Neural cell (in vitro differentiated cells): ENCODE measurements around the gene INO80D. TPM values are rescaled to one million over a fixed set of nuclear protein-coding genes. Genes with fewer than 3 reads are reported as not detected.

Experiments
- H2AFZ ChIP-seq: fragments of 200-600, 300-800 bp; sonication (generic), shearing (Covaris generic); 2 replicates; pipeline ENCODE4 v1.6.0; 2014; ENCODE audit warnings: low read depth, mild to moderate bottlenecking, antibody characterized with exemption, low read length, moderate library complexity
- H3F3A ChIP-seq: fragments of 200-600 bp; shearing (Covaris generic); 2 replicates; pipeline ENCODE4 v1.6.1; 2016; ENCODE audit warnings: mild to moderate bottlenecking, moderate library complexity, mixed read lengths, antibody characterized with exemption, low read length; ENCODE audit not compliant: insufficient read depth, poor library complexity, severe bottlenecking
- H3K27ac ChIP-seq: fragments of 200-600, 300-800 bp; sonication (generic), shearing (Covaris generic); 2 replicates; pipeline ENCODE4 v1.5.1; 2014; ENCODE audit warnings: mild to moderate bottlenecking, low read length, moderate library complexity
- H3K27me3 ChIP-seq: fragments of 300-800, 200-600 bp; sonication (generic), shearing (Covaris generic); 2 replicates; pipeline ENCODE4 v1.6.0; 2014; ENCODE audit warnings: mild to moderate bottlenecking, low read depth, low read length, moderate library complexity; ENCODE audit not compliant: insufficient read depth
- H3K36me3 ChIP-seq: fragments of 300-800, 200-600 bp; sonication (generic), shearing (Covaris generic); 2 replicates; pipeline ENCODE4 v1.5.1; 2014; ENCODE audit warnings: mild to moderate bottlenecking, antibody characterized with exemption, low read length, moderate library complexity; ENCODE audit not compliant: insufficient read depth
- H3K4me2 ChIP-seq: fragments of 300-800, 200-600 bp; sonication (generic), shearing (Covaris generic); 2 replicates; pipeline ENCODE4 v1.6.0; 2014; ENCODE audit warnings: mild to moderate bottlenecking, low read length
- H3K4me3 ChIP-seq: fragments of 300-800, 200-600 bp; sonication (generic), shearing (Covaris generic); 2 replicates; pipeline ENCODE4 v1.5.1; 2014; ENCODE audit warnings: mild to moderate bottlenecking, low read length, moderate library complexity
- H3K79me2 ChIP-seq: fragments of 200-600 bp; shearing (Covaris generic); replicated peaks from 2 replicates; pipeline ENCODE4 v1.6.0; 2014; ENCODE audit warnings: mild to moderate bottlenecking, low read length, moderate library complexity; ENCODE audit not compliant: insufficient read depth
- H3K9ac ChIP-seq: fragments of 300-800, 200-600 bp; sonication (generic), shearing (Covaris generic); 2 replicates; pipeline ENCODE4 v1.6.1; 2016; ENCODE audit warnings: mild to moderate bottlenecking, low read length, mixed read lengths
- H3K9me2 ChIP-seq: fragments of 200-600 bp; shearing (Covaris generic); 2 replicates; pipeline ENCODE4 v1.6.1; 2016; ENCODE audit warnings: mild to moderate bottlenecking, low read length, mixed read lengths; ENCODE audit not compliant: insufficient read depth
- H3K9me3 ChIP-seq: fragments of 200-600, 300-800 bp; sonication (generic), shearing (Covaris generic); 2 replicates; pipeline ENCODE4 v1.6.1; 2016; ENCODE audit warnings: mild to moderate bottlenecking, mixed run types, low read length, moderate library complexity, mixed read lengths
- H4K20me1 ChIP-seq: fragments of 200-600 bp; shearing (Covaris generic); 2 replicates; pipeline ENCODE4 v1.6.1; 2016; ENCODE audit warnings: mild to moderate bottlenecking, mixed run types; ENCODE audit not compliant: insufficient read depth
- EP300 ChIP-seq: fragments of 450-650 bp; conservative IDR thresholded peaks from 2 replicates; pipeline ENCODE4 v1.6.1; 2014; ENCODE audit warnings: antibody characterized with exemption, mild to moderate bottlenecking, moderate library complexity; ENCODE audit not compliant: poor library complexity, severe bottlenecking
- EZH2 ChIP-seq: fragments of 200-600, 300-800 bp; shearing (Covaris generic), sonication (generic); IDR thresholded peaks from 2 replicates; pipeline ENCODE4 v1.6.1; 2014; ENCODE audit warnings: antibody characterized with exemption, low read length, borderline replicate concordance, mild to moderate bottlenecking; ENCODE audit not compliant: insufficient read depth, poor library complexity, severe bottlenecking
- MXI1 ChIP-seq: fragments of 450-650 bp; conservative IDR thresholded peaks from 2 replicates; pipeline ENCODE4 v1.6.1; 2014; ENCODE audit warnings: antibody characterized with exemption, mild to moderate bottlenecking; ENCODE audit not compliant: poor library complexity, severe bottlenecking
- POLR2AphosphoS5 ChIP-seq: IDR thresholded peaks from 2 replicates; pipeline ENCODE4 v1.6.1; 2012
- RAD21 ChIP-seq: fragments of 450-650 bp; conservative IDR thresholded peaks from 2 replicates; pipeline ENCODE4 v1.6.1; 2014; ENCODE audit warnings: antibody characterized with exemption, mild to moderate bottlenecking, moderate library complexity
- SMC3 ChIP-seq: fragments of 450-650 bp; conservative IDR thresholded peaks from 2 replicates; pipeline ENCODE4 v1.6.1; 2014; ENCODE audit warnings: antibody characterized with exemption, mild to moderate bottlenecking, moderate library complexity; ENCODE audit not compliant: poor library complexity
- TAF1 ChIP-seq: IDR thresholded peaks from 2 replicates; pipeline ENCODE4 v1.6.1; 2012; ENCODE audit warnings: low read depth
- polyA plus RNA-seq: library from polyadenylated mRNA; depleted of rRNA; stranded (reverse); fragments of >200 nt; gene quantifications from 2 replicates; pipeline ENCODE4 v1.2.3, GENCODE V29; 2014
- TF ChIP-seq, protein P1 (sequence below): IDR thresholded peaks from 2 replicates; pipeline ENCODE4 v1.6.1; 2012; ENCODE audit warnings: borderline replicate concordance
- TF ChIP-seq, protein P2 (sequence below): fragments of 450-650 bp; IDR thresholded peaks from 2 replicates; pipeline ENCODE4 v1.5.1; 2014; ENCODE audit warnings: antibody characterized with exemption, mild to moderate bottlenecking, moderate library complexity; ENCODE audit not compliant: poor library complexity, severe bottlenecking

Gene INO80D
- polyA plus RNA-seq, 1 donor from 2014 or later, result 8.7 TPM

DNA sequence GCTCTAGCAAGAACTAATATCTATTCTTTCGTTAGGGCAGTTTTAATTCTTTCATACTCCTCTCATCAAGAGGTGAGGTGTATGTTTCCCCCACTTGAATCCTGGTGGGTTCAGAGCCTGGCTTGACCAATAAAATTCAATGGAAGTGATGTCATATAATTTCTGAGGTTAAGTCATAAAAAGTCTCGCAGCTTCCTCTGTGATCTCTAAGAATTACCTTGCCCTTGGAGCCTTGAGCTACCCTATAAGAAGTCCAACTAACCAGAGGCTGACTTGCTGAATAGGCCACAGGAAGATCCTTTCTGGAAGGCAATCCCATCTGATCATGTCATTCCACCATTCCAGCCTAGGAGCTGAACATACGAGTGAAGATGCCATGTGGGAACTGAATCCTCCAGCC, 26.1 kb upstream of the INO80D start:
- Histone ChIP-seq H3K27ac (no peak overlapping the region), H3K27me3 (no peaks in the 10 kb centered on the region), H2AFZ (no peak overlapping the region), H4K20me1 (no peaks in the 10 kb centered on the region), H3K9me2 (no peaks in the 10 kb centered on the region), H3F3A (no peaks in the 10 kb centered on the region), H3K9me3 (no peaks in the 10 kb centered on the region), H3K9ac (no peak overlapping the region), H3K36me3 (no peaks in the 10 kb centered on the region), H3K4me2 (no peak overlapping the region), H3K79me2 (no peaks in the 10 kb centered on the region), H3K4me3 (no peak overlapping the region)
- TF ChIP-seq SMC3 (no peak), EP300 (no peak), MXI1 (no peak), POLR2AphosphoS5 (no peak), RAD21 (no peak), TAF1 (no peak), EZH2 (no peak)
- TF ChIP-seq, protein P1, sequence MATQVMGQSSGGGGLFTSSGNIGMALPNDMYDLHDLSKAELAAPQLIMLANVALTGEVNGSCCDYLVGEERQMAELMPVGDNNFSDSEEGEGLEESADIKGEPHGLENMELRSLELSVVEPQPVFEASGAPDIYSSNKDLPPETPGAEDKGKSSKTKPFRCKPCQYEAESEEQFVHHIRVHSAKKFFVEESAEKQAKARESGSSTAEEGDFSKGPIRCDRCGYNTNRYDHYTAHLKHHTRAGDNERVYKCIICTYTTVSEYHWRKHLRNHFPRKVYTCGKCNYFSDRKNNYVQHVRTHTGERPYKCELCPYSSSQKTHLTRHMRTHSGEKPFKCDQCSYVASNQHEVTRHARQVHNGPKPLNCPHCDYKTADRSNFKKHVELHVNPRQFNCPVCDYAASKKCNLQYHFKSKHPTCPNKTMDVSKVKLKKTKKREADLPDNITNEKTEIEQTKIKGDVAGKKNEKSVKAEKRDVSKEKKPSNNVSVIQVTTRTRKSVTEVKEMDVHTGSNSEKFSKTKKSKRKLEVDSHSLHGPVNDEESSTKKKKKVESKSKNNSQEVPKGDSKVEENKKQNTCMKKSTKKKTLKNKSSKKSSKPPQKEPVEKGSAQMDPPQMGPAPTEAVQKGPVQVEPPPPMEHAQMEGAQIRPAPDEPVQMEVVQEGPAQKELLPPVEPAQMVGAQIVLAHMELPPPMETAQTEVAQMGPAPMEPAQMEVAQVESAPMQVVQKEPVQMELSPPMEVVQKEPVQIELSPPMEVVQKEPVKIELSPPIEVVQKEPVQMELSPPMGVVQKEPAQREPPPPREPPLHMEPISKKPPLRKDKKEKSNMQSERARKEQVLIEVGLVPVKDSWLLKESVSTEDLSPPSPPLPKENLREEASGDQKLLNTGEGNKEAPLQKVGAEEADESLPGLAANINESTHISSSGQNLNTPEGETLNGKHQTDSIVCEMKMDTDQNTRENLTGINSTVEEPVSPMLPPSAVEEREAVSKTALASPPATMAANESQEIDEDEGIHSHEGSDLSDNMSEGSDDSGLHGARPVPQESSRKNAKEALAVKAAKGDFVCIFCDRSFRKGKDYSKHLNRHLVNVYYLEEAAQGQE, result no peak
- TF ChIP-seq, protein P2, sequence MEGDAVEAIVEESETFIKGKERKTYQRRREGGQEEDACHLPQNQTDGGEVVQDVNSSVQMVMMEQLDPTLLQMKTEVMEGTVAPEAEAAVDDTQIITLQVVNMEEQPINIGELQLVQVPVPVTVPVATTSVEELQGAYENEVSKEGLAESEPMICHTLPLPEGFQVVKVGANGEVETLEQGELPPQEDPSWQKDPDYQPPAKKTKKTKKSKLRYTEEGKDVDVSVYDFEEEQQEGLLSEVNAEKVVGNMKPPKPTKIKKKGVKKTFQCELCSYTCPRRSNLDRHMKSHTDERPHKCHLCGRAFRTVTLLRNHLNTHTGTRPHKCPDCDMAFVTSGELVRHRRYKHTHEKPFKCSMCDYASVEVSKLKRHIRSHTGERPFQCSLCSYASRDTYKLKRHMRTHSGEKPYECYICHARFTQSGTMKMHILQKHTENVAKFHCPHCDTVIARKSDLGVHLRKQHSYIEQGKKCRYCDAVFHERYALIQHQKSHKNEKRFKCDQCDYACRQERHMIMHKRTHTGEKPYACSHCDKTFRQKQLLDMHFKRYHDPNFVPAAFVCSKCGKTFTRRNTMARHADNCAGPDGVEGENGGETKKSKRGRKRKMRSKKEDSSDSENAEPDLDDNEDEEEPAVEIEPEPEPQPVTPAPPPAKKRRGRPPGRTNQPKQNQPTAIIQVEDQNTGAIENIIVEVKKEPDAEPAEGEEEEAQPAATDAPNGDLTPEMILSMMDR, result no peak

DNA sequence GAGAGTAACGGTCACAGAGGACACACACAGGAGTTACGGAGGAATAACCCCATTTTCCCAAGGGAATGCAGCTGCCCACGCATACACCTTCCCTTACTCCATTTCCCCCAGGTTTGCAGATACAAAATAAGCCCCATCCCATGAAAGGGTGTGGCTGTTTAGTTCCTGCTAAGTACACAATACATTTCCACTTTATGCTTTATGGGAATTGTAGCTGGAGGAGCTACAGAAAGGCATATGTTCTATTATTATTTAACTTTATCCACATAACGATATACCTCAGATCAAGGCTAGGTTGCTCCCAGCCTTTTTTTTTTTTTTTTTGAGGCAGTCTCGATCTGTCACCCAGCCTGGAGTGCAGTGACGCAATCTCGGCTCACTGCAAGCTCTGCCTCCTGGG, 22.7 kb upstream of the INO80D start:
- Histone ChIP-seq H3K27me3 (no peaks in the 10 kb centered on the region), H3K9ac (no peak overlapping the region), H4K20me1 (no peaks in the 10 kb centered on the region), H3F3A (no peaks in the 10 kb centered on the region), H3K4me3 (no peak overlapping the region), H3K9me3 (no peaks in the 10 kb centered on the region), H3K4me2 (no peak overlapping the region), H3K79me2 (no peaks in the 10 kb centered on the region), H3K9me2 (no peaks in the 10 kb centered on the region), H3K36me3 (no peaks in the 10 kb centered on the region), H2AFZ (no peak overlapping the region), H3K27ac (no peak overlapping the region)
- TF ChIP-seq MXI1 (no peak), SMC3 (no peak), EZH2 (no peak), EP300 (no peak), RAD21 (no peak), POLR2AphosphoS5 (no peak), TAF1 (no peak)
- TF ChIP-seq, protein P1, result no peak
- TF ChIP-seq, protein P2, result no peak
